Activated naive CD8-positive, alpha-beta T cell treated with anti-CD3 and anti-CD28 coated beads, Interleukin-2, amount 10 ng/mL, durations not matched to agents 7 days and 5 days (primary cell): ENCODE results near the gene TLNRD1. TPM values are rescaled to one million over a fixed set of nuclear protein-coding genes. Genes with fewer than 3 reads are reported as not detected.

Experiments used
- ATAC-seq: fragments of 150-1000 bp; cut with Tn5 transposase; one replicate; pipeline ENCODE4 v1.10.0; 2021; ENCODE audit warnings: low read depth, moderate library complexity
- POLR2A ChIA-PET: fragments of 350-600 bp; sonication (Branson Sonifier 250); formaldehyde crosslinking; loops from one replicate; lab custom pipeline; 2021; ENCODE audit warnings: antibody characterized with exemption; lab: Charles Lee
- DNase-seq: peaks from one replicate; pipeline ENCODE4 v3.0.0; 2021
- H3K27ac Mint-ChIP-seq: one replicate; pipeline ENCODE4 v1.8.0; 2022; ENCODE audit warnings: mild to moderate bottlenecking, mixed read lengths
- H3K27me3 Mint-ChIP-seq: one replicate; pipeline ENCODE4 v1.8.0; 2022; ENCODE audit warnings: mild to moderate bottlenecking, moderate library complexity, mixed read lengths
- H3K36me3 Mint-ChIP-seq: one replicate; pipeline ENCODE4 v1.8.0; 2021; ENCODE audit warnings: mild to moderate bottlenecking, mixed read lengths
- H3K4me1 Mint-ChIP-seq: one replicate; pipeline ENCODE4 v1.8.0; 2021; ENCODE audit warnings: mixed read lengths
- H3K4me3 Mint-ChIP-seq: one replicate; pipeline ENCODE4 v1.8.0; 2022; ENCODE audit warnings: mild to moderate bottlenecking, moderate library complexity, mixed read lengths
- H3K9me3 Mint-ChIP-seq: one replicate; pipeline ENCODE4 v1.8.0; 2021; ENCODE audit warnings: mixed read lengths
- total RNA-seq, 2 experiments: library from RNA; stranded (reverse); gene quantifications; one replicate each; pipeline ENCODE4 v1.2.3, GENCODE V29; 2021

TLNRD1 gene
- total RNA-seq, 2 experiments from 2014 or later, result 24.0 to 24.5 TPM

DNA sequence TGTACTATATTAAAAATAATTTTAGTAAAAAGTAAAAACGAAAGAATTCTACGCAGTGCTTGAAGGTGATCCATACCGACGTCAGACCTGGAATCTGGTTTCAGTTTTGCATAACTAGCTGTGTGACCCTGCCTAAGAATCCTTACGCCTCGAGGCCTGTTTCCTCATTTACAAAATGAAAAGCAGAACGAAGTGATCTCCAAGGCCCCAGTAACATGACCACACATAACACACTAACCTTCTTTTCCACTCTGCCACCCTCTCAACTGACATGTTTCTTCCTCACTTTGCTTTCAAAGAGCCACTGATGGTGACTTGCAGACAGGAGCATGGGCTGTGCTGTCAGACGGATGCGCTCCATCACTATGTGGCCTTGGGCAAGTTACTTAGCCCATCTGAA lies 15.9 kb upstream of the TLNRD1 start:
- POLR2A ChIA-PET, result no interaction called here
- peak overlapping the region; percentile 73 for H3K27ac Mint-ChIP-seq
- no peak for DNase-seq
- H3K9me3 Mint-ChIP-seq, result no peaks in the 10 kb centered on the region
- ATAC-seq, result no peak
- H3K36me3 Mint-ChIP-seq, result peaks cover 29% of the 10 kb centered on the region
- H3K4me1 Mint-ChIP-seq, result peaks cover 41% of the 10 kb centered on the region
- peak overlapping the region; percentile 24 for H3K4me3 Mint-ChIP-seq
- H3K27me3 Mint-ChIP-seq, result no peaks in the 10 kb centered on the region

DNA sequence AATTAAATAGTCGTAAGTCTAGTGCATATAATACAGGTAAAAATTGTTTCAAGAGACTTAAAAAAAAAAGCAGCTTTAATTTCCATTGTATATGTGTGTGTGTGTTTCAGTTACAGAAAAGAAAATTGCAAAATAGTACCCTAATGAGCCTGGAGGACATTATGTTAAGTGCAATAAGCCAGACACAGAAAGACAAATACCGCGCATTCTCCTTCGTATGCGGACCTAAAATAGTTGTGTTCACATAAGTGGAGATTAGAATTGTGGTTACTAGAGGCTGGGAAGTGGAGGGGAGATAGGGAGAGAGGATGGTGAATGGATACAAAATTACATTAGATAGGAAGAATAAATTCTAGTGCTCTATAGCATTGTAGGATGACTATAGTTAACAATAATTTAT lies 14.7 kb upstream of the TLNRD1 start:
- H3K4me1 Mint-ChIP-seq, result peaks cover 41% of the 10 kb centered on the region
- DNase-seq (no peak), ATAC-seq (no peak)
- H3K4me3 Mint-ChIP-seq, result no peak overlapping the region
- POLR2A ChIA-PET, result interaction anchor here (0.6 kb wide), 1 partner anchor 14 kb away, joined by 3 read pairs; no protein-coding TSS in a partner anchor
- H3K27me3 Mint-ChIP-seq, result no peaks in the 10 kb centered on the region
- H3K36me3 Mint-ChIP-seq, result peaks cover 29% of the 10 kb centered on the region
- no peaks in the 10 kb centered on the region for H3K9me3 Mint-ChIP-seq
- no peak overlapping the region for H3K27ac Mint-ChIP-seq

DNA sequence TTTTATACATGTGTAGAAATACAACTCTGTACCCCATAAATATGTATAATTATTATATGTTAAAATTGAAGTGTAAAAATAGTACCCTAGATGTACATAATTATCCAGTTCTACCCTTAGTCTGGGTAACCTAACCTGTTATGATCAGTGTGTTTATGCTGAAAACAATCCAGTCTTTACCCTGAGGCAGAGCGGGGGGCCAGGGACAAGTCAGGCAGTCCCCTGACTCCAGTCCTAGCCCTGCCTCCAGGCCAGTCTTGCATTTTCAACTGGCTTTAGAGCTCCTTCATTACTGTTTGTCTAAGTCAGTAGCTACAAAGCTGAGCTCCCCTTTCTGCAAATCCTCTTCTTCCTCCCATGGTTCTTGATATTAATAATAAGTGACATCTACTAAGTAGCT lies 14.2 kb upstream of the TLNRD1 start:
- DNase-seq (no peak), ATAC-seq (no peak)
- Mint-ChIP-seq H3K36me3 (peaks cover 29% of the 10 kb centered on the region), H3K4me3 (no peak overlapping the region), H3K27ac (no peak overlapping the region), H3K27me3 (no peaks in the 10 kb centered on the region), H3K9me3 (no peaks in the 10 kb centered on the region), H3K4me1 (peaks cover 45% of the 10 kb centered on the region)
- POLR2A ChIA-PET, result interaction anchor here (0.6 kb wide), 1 partner anchor 14 kb away, joined by 3 read pairs; no protein-coding TSS in a partner anchor

DNA sequence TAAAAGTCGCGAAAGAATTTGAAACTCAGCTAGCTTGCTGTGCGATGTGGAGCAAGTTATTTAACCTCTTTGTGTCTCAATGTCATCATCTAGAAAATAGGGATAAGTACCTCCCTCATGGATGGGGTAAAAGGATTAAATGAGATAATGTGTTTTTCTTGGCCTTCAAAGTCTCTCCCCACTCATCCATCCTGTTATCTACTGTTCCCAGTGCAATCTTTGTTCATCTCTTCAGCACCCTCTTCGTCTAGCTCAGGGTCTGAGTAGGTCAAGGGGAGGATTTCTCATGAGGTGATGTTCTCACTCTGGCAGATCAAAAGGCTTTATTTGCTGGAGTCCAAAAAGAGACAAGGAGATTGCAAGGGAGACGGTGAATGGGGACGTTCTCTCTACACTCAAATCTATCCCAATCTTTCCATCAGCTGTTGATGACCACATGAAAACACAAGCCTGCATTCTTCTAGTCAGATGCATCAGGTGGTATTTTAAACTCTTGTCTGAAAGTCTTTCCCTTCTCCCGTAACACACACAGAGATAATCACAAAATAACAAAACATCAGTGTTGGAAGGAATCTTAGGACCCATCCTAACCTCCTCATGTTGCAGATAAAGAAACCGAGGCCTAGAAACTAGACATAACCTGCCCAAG lies 12.5 kb upstream of the TLNRD1 start:
- H3K27me3 Mint-ChIP-seq, result no peaks in the 10 kb centered on the region
- DNase-seq (no peak), ATAC-seq (no peak)
- peak overlapping the region; percentile 97 for H3K27ac Mint-ChIP-seq
- POLR2A ChIA-PET, result interaction anchor here (0.8 to 1.9 kb wide), 2 partner anchors 12 to 14 kb away, joined by 3 to 7 read pairs; partner anchors contain the start of gene TLNRD1
- peaks cover 47% of the 10 kb centered on the region for H3K4me1 Mint-ChIP-seq
- no peaks in the 10 kb centered on the region for H3K9me3 Mint-ChIP-seq
- H3K4me3 Mint-ChIP-seq, result peak overlapping the region; percentile 98
- peaks cover 21% of the 10 kb centered on the region for H3K36me3 Mint-ChIP-seq

DNA sequence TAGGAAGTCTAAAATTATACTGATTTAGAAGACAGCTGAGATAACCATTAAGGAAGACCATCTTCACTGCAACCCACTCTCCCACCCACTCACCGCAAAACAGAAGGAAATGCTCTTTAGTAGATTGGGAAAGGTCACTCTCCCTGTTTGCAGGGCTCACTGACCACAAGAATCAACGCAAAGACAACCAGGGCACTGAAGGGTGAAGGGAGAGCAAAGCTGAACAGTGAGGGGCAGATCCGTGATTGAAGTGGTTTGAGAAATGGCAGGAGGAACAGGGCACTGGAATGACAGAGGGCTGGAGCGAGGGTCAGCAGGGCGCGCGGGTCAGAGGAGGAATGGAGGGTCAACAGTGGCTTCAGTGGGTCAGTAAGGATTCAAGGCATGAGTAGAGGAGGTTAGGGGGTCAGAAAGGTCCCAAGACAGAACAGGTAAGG lies 11.6 kb upstream of the TLNRD1 start:
- POLR2A ChIA-PET, result interaction anchor here (1.9 kb wide), 1 partner anchor 13 kb away, joined by 7 read pairs; no protein-coding TSS in a partner anchor
- Mint-ChIP-seq H3K4me1 (peaks cover 45% of the 10 kb centered on the region), H3K27ac (peak overlapping the region; percentile 97), H3K4me3 (peak overlapping the region; percentile 98), H3K27me3 (no peaks in the 10 kb centered on the region), H3K36me3 (peaks cover 21% of the 10 kb centered on the region), H3K9me3 (no peaks in the 10 kb centered on the region)
- DNase-seq (no peak), ATAC-seq (no peak)

- Mint-ChIP-seq H3K27me3 (no peaks in the 10 kb centered on the region), H3K4me3 (peak within 1 kb of the TSS; percentile 98), H3K27ac (peak within 1 kb of the TSS; percentile 97), H3K36me3 (peaks cover 21% of the 10 kb centered on the region), H3K9me3 (no peaks in the 10 kb centered on the region), H3K4me1 (peaks cover 42% of the 10 kb centered on the region)
- POLR2A ChIA-PET, result interaction anchor here (1.9 to 2.9 kb wide), 2 partner anchors 11 to 12 kb away, joined by 7 to 33 read pairs; partner anchors contain the start of gene TLNRD1
- ATAC-seq (peak; percentile 99), DNase-seq (peak; percentile 97)
Measured at GRCh38 chr15:80989518-80990478, 10.9 kb upstream of the TLNRD1 start, which contains the start of gene MESD. MESD (minus strand) TSS chr15:80989819; CDS start chr15:80989791, 28 bp downstream.

DNA sequence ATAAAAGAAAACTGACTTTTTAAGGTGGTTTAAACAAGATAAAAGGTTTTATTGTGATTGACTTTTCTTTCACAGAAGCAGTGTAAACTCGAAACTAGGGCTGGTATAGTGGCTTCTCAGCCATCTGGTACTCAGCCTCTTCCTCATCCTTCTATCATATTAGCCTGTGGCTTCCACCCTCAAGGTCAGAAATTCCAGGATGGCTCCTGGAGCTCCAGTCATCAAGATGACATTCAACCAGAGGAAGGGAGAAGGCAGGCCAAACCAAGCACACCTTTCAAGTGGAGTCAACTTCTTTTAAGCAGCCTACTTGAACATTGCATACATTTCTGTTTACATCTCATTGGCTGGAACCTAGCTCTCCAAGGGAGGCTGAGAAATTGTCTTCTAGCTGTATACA lies 9.8 kb upstream of the TLNRD1 start:
- H3K4me3 Mint-ChIP-seq, result no peak overlapping the region
- no peaks in the 10 kb centered on the region for H3K27me3 Mint-ChIP-seq
- POLR2A ChIA-PET, result interaction anchor here (2.9 kb wide), 1 partner anchor 10 kb away, joined by 33 read pairs; the partner anchor contains the start of gene TLNRD1
- no peak for ATAC-seq
- no peak overlapping the region for H3K27ac Mint-ChIP-seq
- H3K36me3 Mint-ChIP-seq, result peaks cover 18% of the 10 kb centered on the region
- no peaks in the 10 kb centered on the region for H3K9me3 Mint-ChIP-seq
- no peak for DNase-seq
- H3K4me1 Mint-ChIP-seq, result peaks cover 40% of the 10 kb centered on the region

- Mint-ChIP-seq H3K9me3 (no peaks in the 10 kb centered on the region), H3K4me1 (peaks cover 39% of the 10 kb centered on the region), H3K27ac (no peak overlapping the region), H3K36me3 (peaks cover 15% of the 10 kb centered on the region), H3K27me3 (no peaks in the 10 kb centered on the region), H3K4me3 (peak overlapping the region; percentile 23)
- DNase-seq (no peak), ATAC-seq (no peak)
- POLR2A ChIA-PET, result interaction anchor here (2.9 kb wide), 1 partner anchor 10 kb away, joined by 33 read pairs; the partner anchor contains the start of gene TLNRD1
Measured at GRCh38 chr15:80991421-80991820, 9.3 kb upstream of the TLNRD1 start.

DNA sequence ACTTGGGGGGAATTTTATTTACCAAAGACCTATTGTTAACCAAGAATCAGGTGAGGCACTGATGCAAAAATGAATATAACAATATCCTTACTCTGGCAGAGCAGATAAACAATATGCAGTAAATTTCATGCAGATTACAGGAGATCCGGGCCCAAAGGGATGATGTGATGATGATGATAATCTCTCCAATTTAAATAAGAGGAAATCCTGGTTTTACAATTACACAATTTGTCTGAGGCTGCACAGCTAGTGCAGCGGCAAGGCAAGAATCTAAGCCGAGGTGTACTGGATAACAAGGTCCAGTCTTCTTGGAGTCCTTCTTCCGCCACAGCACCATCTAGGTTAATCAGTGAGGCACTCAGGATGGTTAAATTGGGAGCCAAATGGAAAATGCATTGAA lies 8.7 kb upstream of the TLNRD1 start:
- Mint-ChIP-seq H3K4me1 (peaks cover 34% of the 10 kb centered on the region), H3K9me3 (no peaks in the 10 kb centered on the region), H3K27ac (no peak overlapping the region), H3K36me3 (peaks cover 13% of the 10 kb centered on the region), H3K27me3 (no peaks in the 10 kb centered on the region), H3K4me3 (no peak overlapping the region)
- POLR2A ChIA-PET, result interaction anchor here (2.9 kb wide), 1 partner anchor 9 kb away, joined by 33 read pairs; the partner anchor contains the start of gene TLNRD1
- DNase-seq, result no peak
- ATAC-seq, result no peak

- peaks cover 14% of the 10 kb centered on the region for H3K36me3 Mint-ChIP-seq
- H3K4me1 Mint-ChIP-seq, result peaks cover 35% of the 10 kb centered on the region
- H3K27ac Mint-ChIP-seq, result no peak overlapping the region
- H3K27me3 Mint-ChIP-seq, result no peaks in the 10 kb centered on the region
- no peaks in the 10 kb centered on the region for H3K9me3 Mint-ChIP-seq
- H3K4me3 Mint-ChIP-seq, result no peak overlapping the region
- POLR2A ChIA-PET, result interaction anchor here (2.9 kb wide), 1 partner anchor 9 kb away, joined by 33 read pairs; the partner anchor contains the start of gene TLNRD1
- no peak for ATAC-seq
- DNase-seq, result no peak
Measured at GRCh38 chr15:80992441-80992840, 8.3 kb upstream of the TLNRD1 start.

- H3K36me3 Mint-ChIP-seq, result peaks cover 3% of the 10 kb centered on the region
- H3K4me3 Mint-ChIP-seq, result no peak overlapping the region
- POLR2A ChIA-PET, result no interaction called here
- no peaks in the 10 kb centered on the region for H3K9me3 Mint-ChIP-seq
- H3K4me1 Mint-ChIP-seq, result peaks cover 38% of the 10 kb centered on the region
- no peak for ATAC-seq
- no peaks in the 10 kb centered on the region for H3K27me3 Mint-ChIP-seq
- no peak for DNase-seq
- no peak overlapping the region for H3K27ac Mint-ChIP-seq
Measured at GRCh38 chr15:80996247-80996646, 4.5 kb upstream of the TLNRD1 start.

DNA sequence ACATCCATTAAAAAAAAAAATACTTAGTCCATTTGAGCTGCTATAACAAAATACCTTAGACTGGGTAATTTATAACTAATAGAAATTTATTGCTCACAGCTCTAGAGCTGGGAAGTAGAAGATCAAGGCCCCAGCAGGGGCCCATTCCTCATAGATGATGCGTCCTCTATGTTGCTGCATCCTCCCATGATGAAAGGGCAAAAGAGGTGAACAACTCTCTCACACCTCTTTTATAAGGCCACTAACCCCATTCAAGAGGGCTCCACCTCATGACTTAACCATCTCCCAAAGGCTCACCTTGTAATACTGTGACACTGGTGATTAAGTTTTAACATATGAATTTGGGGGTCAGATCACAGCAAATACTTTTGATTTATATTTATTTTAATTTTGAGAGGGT lies 3.0 kb upstream of the TLNRD1 start:
- no peaks in the 10 kb centered on the region for H3K9me3 Mint-ChIP-seq
- H3K4me1 Mint-ChIP-seq, result peaks cover 27% of the 10 kb centered on the region
- no peak overlapping the region for H3K27ac Mint-ChIP-seq

GRCh38 chr15:80998251-80998650 lies 2.5 kb upstream of the TLNRD1 start:
- ATAC-seq (no peak), DNase-seq (no peak)
- Mint-ChIP-seq H3K36me3 (peaks cover 5% of the 10 kb centered on the region), H3K4me1 (peaks cover 29% of the 10 kb centered on the region), H3K27ac (peak overlapping the region; percentile 52), H3K9me3 (no peaks in the 10 kb centered on the region), H3K4me3 (peak overlapping the region; percentile 9), H3K27me3 (no peaks in the 10 kb centered on the region)
- POLR2A ChIA-PET, result no interaction called here

More for the DNA sequence above, 3.0 kb upstream of the TLNRD1 start:
- POLR2A ChIA-PET, result no interaction called here
- no peak for ATAC-seq
- Mint-ChIP-seq H3K4me3 (no peak overlapping the region), H3K36me3 (peaks cover 3% of the 10 kb centered on the region), H3K27me3 (no peaks in the 10 kb centered on the region)
- DNase-seq, result no peak
